ENCODE results near the gene P2RX1. TPM values are rescaled to one million over a fixed set of nuclear protein-coding genes. Genes with fewer than 3 reads are reported as not detected.

Gene P2RX1
- total RNA-seq, 1 donor from 2014 or later: not detected

- no peaks in the 10 kb centered on the region for H3K9me3 Mint-ChIP-seq (ENCODE audit: unreplicated experiment)
- no peak for DNase-seq (ENCODE audit: low spot score)
- H3K4me3 Mint-ChIP-seq (ENCODE audit: unreplicated experiment): no peak overlapping the region
- no peak overlapping the region for H3K27ac Mint-ChIP-seq (ENCODE audit: unreplicated experiment)
- H3K4me1 Mint-ChIP-seq (ENCODE audit: unreplicated experiment): peaks cover 40% of the 10 kb centered on the region
- H3K36me3 Mint-ChIP-seq (ENCODE audit: low read depth, unreplicated experiment): peaks cover 18% of the 10 kb centered on the region
- peaks cover 26% of the 10 kb centered on the region for H3K27me3 Mint-ChIP-seq (ENCODE audit: unreplicated experiment)
- TF ChIP-seq CTCF (IDR thresholded peaks at IDR 0.05; ENCODE audit: unreplicated experiment): no peak
Observed at GRCh38 chr17:3889325-3890012, 26.8 kb downstream of the P2RX1 start.

- Mint-ChIP-seq H3K36me3 (ENCODE audit: low read depth, unreplicated experiment) (peaks cover 12% of the 10 kb centered on the region), H3K4me3 (ENCODE audit: unreplicated experiment) (no peak overlapping the region), H3K27me3 (ENCODE audit: unreplicated experiment) (peaks cover 20% of the 10 kb centered on the region), H3K27ac (ENCODE audit: unreplicated experiment) (no peak overlapping the region), H3K9me3 (ENCODE audit: unreplicated experiment) (no peaks in the 10 kb centered on the region), H3K4me1 (ENCODE audit: unreplicated experiment) (peaks cover 31% of the 10 kb centered on the region)
- no peak for DNase-seq (ENCODE audit: low spot score)
- TF ChIP-seq CTCF (IDR thresholded peaks at IDR 0.05; ENCODE audit: unreplicated experiment): no peak
Observed at GRCh38 chr17:3888343-3889171, 27.7 kb downstream of the P2RX1 start.

DNA sequence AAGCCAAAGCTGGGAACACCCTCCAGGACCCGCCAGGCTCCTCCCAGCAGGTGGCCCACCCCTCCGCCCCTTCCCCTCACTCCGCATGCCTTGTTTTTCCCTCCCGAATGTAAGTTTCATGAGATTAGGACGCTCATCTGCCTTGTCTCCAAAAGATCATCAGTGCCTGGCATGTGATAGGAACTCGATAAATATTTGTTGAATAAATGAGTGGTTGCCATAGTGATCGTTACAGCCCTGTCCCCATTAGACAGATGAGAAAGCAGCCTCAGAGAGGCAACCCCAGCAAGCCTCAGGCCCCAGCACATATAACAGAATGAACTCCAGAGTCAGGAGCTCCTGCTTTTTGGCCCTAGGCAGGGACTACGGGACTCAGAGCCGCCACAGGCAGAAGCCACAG is 28.5 kb downstream of the P2RX1 start:
- Mint-ChIP-seq H3K9me3 (ENCODE audit: unreplicated experiment) (no peaks in the 10 kb centered on the region), H3K27ac (ENCODE audit: unreplicated experiment) (peak overlapping the region; percentile 79), H3K27me3 (ENCODE audit: unreplicated experiment) (peaks cover 22% of the 10 kb centered on the region), H3K4me1 (ENCODE audit: unreplicated experiment) (peaks cover 29% of the 10 kb centered on the region), H3K36me3 (ENCODE audit: low read depth, unreplicated experiment) (peaks cover 12% of the 10 kb centered on the region), H3K4me3 (ENCODE audit: unreplicated experiment) (no peak overlapping the region)
- TF ChIP-seq CTCF (IDR thresholded peaks at IDR 0.05; ENCODE audit: unreplicated experiment): no peak
- DNase-seq (ENCODE audit: low spot score): no peak

DNA sequence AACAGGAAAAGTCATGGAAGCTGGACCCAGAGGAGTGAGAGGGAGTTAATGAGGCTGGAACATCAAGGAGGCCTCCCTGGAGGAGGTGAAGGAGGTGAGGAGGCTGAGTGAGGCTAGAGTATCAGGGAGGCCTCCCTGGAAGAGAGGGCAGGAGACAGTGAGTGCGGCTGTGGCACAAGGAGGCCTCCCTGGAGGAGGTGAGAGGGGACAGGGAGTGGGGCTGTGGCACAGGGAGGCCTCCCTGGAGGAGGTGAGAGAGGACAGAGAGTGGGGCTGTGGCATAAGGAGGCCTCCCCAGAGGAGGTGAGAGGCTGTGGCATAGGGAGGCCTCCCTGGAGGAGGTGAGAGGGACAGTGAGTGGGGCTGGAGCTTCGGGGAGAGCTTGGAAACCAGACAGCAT is 28.9 kb downstream of the P2RX1 start:
- Mint-ChIP-seq H3K27ac (ENCODE audit: unreplicated experiment) (no peak overlapping the region), H3K36me3 (ENCODE audit: low read depth, unreplicated experiment) (peaks cover 12% of the 10 kb centered on the region), H3K4me1 (ENCODE audit: unreplicated experiment) (peaks cover 29% of the 10 kb centered on the region), H3K9me3 (ENCODE audit: unreplicated experiment) (no peaks in the 10 kb centered on the region), H3K4me3 (ENCODE audit: unreplicated experiment) (no peak overlapping the region), H3K27me3 (ENCODE audit: unreplicated experiment) (peaks cover 22% of the 10 kb centered on the region)
- DNase-seq (ENCODE audit: low spot score): no peak
- TF ChIP-seq CTCF (IDR thresholded peaks at IDR 0.05; ENCODE audit: unreplicated experiment): no peak

DNA sequence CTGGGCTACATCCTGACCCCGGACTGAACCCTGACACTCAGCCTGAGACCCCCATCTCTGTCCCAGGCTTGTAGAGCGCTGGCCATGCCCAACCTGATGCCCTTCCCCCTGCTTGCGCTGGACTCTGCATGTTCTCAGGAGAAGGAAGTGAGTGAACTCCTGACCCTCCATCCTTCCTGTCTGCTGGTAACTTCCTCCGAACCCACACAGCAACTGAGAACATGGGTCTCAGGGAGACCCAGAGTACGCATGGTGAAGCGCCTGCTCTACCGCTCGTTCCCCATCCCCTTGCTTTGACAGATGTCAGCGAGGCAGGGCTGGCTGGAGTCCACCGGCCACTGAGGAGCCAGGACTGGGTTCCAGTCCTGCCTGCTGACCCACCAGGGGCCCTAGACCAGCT is 29.5 kb downstream of the P2RX1 start:
- Mint-ChIP-seq H3K36me3 (ENCODE audit: low read depth, unreplicated experiment) (peaks cover 12% of the 10 kb centered on the region), H3K27me3 (ENCODE audit: unreplicated experiment) (peaks cover 21% of the 10 kb centered on the region), H3K9me3 (ENCODE audit: unreplicated experiment) (no peaks in the 10 kb centered on the region), H3K4me3 (ENCODE audit: unreplicated experiment) (peak overlapping the region; percentile 28), H3K4me1 (ENCODE audit: unreplicated experiment) (peaks cover 29% of the 10 kb centered on the region), H3K27ac (ENCODE audit: unreplicated experiment) (no peak overlapping the region)
- DNase-seq (ENCODE audit: low spot score): no peak
- TF ChIP-seq CTCF (IDR thresholded peaks at IDR 0.05; ENCODE audit: unreplicated experiment): no peak

Data from endothelial cell (in vitro differentiated cells).